Left lung (tissue), 10 donors: Measurements from ENCODE around the gene WBP1L. TPM values are rescaled to one million over a fixed set of nuclear protein-coding genes. Genes with fewer than 3 reads are reported as not detected.
"Not testable (repeated sequence)": the region's sequence is repeated elsewhere in the genome, so short reads cannot be mapped to it uniquely, and the experiment has no call there.

ENCODE experiments used
- ATAC-seq: fragments of 200-7000 bp; cut with Tn5 transposase; one replicate; pipeline ENCODE4 v1.9.1; 2020; ENCODE audit warnings: moderate library complexity
- DNase-seq, 4 donors: peaks; one replicate each; pipeline ENCODE4 v3.0.0-alpha.2; 2013 to 2020
- H3K27ac ChIP-seq, 2 donors: fragments of 200-600 bp; sonication (generic) in 1 of 2; one replicate each; pipeline versions ENCODE4 v1.5.0 to v1.8.0; 2020 to 2021
- H3K27me3 ChIP-seq, 2 donors: fragments of 200-600 bp; sonication (generic) in 1 of 2; one replicate each; pipeline versions ENCODE4 v1.5.0 to v1.8.0; 2020 to 2021
- H3K36me3 ChIP-seq, 2 donors: fragments of 200-600 bp; sonication (generic) in 1 of 2; one replicate each; pipeline versions ENCODE4 v1.5.0 to v1.8.0; 2020 to 2021
- H3K4me1 ChIP-seq, 2 donors: fragments of 200-600 bp; one replicate each; pipeline ENCODE4 v1.8.0; 2021
- H3K4me3 ChIP-seq, 2 donors: fragments of 200-600 bp; sonication (generic) in 1 of 2; one replicate each; pipeline versions ENCODE4 v1.5.0 to v1.8.0; 2020 to 2021; ENCODE audit warnings: mild to moderate bottlenecking in 1 of 2
- H3K9me3 ChIP-seq, 2 donors: fragments of 200-600 bp; sonication (generic) in 1 of 2; one replicate each; pipeline versions ENCODE4 v1.5.0 to v1.8.0; 2020 to 2021
- CTCF ChIP-seq, 2 donors: fragments of 200-600 bp; sonication (generic) in 1 of 2; IDR thresholded peaks; one replicate each; pipeline versions ENCODE4 v1.5.0 to v1.8.0; 2021; ENCODE audit warnings: antibody characterized with exemption in 2 of 2
- intact Hi-C, 2 donors: fragments of 100-400 bp; cut with DNase I; formaldehyde crosslinking; loops; one replicate each; pipeline versions ENCODE4 v1.11.2 to v1.14.2; 2022
- polyA plus RNA-seq, 6 donors: library from polyadenylated mRNA; unstranded; fragments of 120-200 nt; gene quantifications; one replicate each; pipeline ENCODE4 v1.2.1, GENCODE V29; 2013; ENCODE audit not compliant: insufficient read length in 6 of 6
- total RNA-seq, 2 donors: library from RNA; stranded (reverse); fragmentation: NEBNext Ultra II Directional; extraction: Animal tissue kit (Norgen Biotek cat#: 25700); gene quantifications; one replicate each; pipeline ENCODE4 v1.2.1, GENCODE V29; 2021
- donor health status: DM: no; HTN: yes; CAD: no.
- donor health status: DM: no; HTN: no; CAD: no.

Gene WBP1L
- total and polyA plus RNA-seq, 8 donors, result 42.6 to 49.8 (median 45.9) TPM

GRCh38 chr10:102850025-102850518 lies 106.3 kb downstream of the WBP1L start:
- DNase-seq, result no peak

GRCh38 chr10:102853237-102853636 lies 109.5 kb downstream of the WBP1L start:
- H3K9me3 ChIP-seq, H3K27ac ChIP-seq, H3K27me3 ChIP-seq, ATAC-seq, intact Hi-C loops, H3K36me3 ChIP-seq, H3K4me3 ChIP-seq, DNase-seq: not testable (repeated sequence)
- H3K4me1 ChIP-seq, result peaks cover 16 to 19% of the 10 kb centered on the region in 2 donors

More at GRCh38 chr10:102850025-102850518, 106.3 kb downstream of the WBP1L start:
- Histone ChIP-seq H3K27me3 (no peaks in the 10 kb centered on the region), H3K36me3 (no peaks in the 10 kb centered on the region), H3K27ac (no peak overlapping the region), H3K4me3 (no peak overlapping the region), H3K9me3 (no peaks in the 10 kb centered on the region), H3K4me1 (peaks cover 6% of the 10 kb centered on the region in 2 donors)
- ATAC-seq, result peak; percentile 27
- intact Hi-C loops, result no loop called here
- TF ChIP-seq CTCF (IDR thresholded peaks at IDR 0.05), result no peak

- H3K4me1 ChIP-seq, result peaks cover 16 to 19% of the 10 kb centered on the region in 2 donors
- H3K27me3 ChIP-seq, H3K4me3 ChIP-seq, intact Hi-C loops, H3K27ac ChIP-seq, H3K36me3 ChIP-seq, DNase-seq, H3K9me3 ChIP-seq, ATAC-seq: not testable (repeated sequence)
Observed at GRCh38 chr10:102855731-102856436, 112.1 kb downstream of the WBP1L start.

- ATAC-seq (no peak), DNase-seq (no peak)
- H3K27ac ChIP-seq, result no peak overlapping the region
- H3K9me3 ChIP-seq, result no peaks in the 10 kb centered on the region
- TF ChIP-seq CTCF (IDR thresholded peaks at IDR 0.05), result no peak
- H3K4me1 ChIP-seq, result peaks cover 16 to 19% of the 10 kb centered on the region in 2 donors
- no peak overlapping the region for H3K4me3 ChIP-seq
- intact Hi-C loops, result no loop called here
- no peaks in the 10 kb centered on the region for H3K27me3 ChIP-seq
- peaks cover 0 to 10% of the 10 kb centered on the region in 2 donors for H3K36me3 ChIP-seq
Observed at GRCh38 chr10:102856758-102857424, 113.1 kb downstream of the WBP1L start.

GRCh38 chr10:102859911-102860310 lies 116.2 kb downstream of the WBP1L start:
- Histone ChIP-seq H3K9me3 (no peaks in the 10 kb centered on the region), H3K27ac (no peak overlapping the region), H3K4me3 (no peak overlapping the region), H3K36me3 (peaks cover 0 to 28% of the 10 kb centered on the region in 2 donors), H3K4me1 (peaks cover 11 to 14% of the 10 kb centered on the region in 2 donors), H3K27me3 (no peaks in the 10 kb centered on the region)
- TF ChIP-seq CTCF (IDR thresholded peaks at IDR 0.05), result no peak
- ATAC-seq (no peak), DNase-seq (no peak)
- intact Hi-C loops, result no loop called here

GRCh38 chr10:102863660-102864059 lies 119.9 kb downstream of the WBP1L start:
- no peak for TF ChIP-seq CTCF (IDR thresholded peaks at IDR 0.05)
- Histone ChIP-seq H3K4me3 (no peak overlapping the region), H3K9me3 (no peaks in the 10 kb centered on the region), H3K27ac (no peak overlapping the region), H3K36me3 (peaks cover 0 to 34% of the 10 kb centered on the region in 2 donors), H3K27me3 (peaks cover 0 to 3% of the 10 kb centered on the region in 2 donors), H3K4me1 (no peaks in the 10 kb centered on the region)
- DNase-seq, result no peak
- intact Hi-C loops, result no loop called here
- no peak for ATAC-seq
